Panc1 (cell line): ENCODE measurements around the gene ALPL. TPM values are rescaled to one million over a fixed set of nuclear protein-coding genes. Genes with fewer than 3 reads are reported as not detected.

Experiments
- ATAC-seq: fragments of 200-7000 bp; cut with Tn5 transposase; 2 replicates; pipeline ENCODE4 v1.9.1; 2020; ENCODE audit warnings: mild to moderate bottlenecking, moderate library complexity
- BruUV-seq: library from RNA; stranded (reverse); fragments of 400-500 nt; replicated peaks from 2 replicates; lab custom pipeline; 2021; lab: Mats Ljungman, UMichigan
- CTCF ChIA-PET: fragments of 300-600 bp; sonication (Branson Sonifier 250); formaldehyde crosslinking; loops from one replicate; lab custom pipeline; 2022; ENCODE audit warnings: antibody characterized with exemption; lab: Charles Lee
- POLR2A ChIA-PET: fragments of 300-600 bp; sonication (Branson Sonifier 250); formaldehyde crosslinking; loops from one replicate; lab custom pipeline; 2022; ENCODE audit warnings: antibody characterized with exemption; lab: Charles Lee
- DNase-seq: peaks from one replicate; pipeline ENCODE4 v3.0.0-alpha.2; 2010; ENCODE audit warnings: low read depth, low spot score
- H3K27ac ChIP-seq: 2 replicates; pipeline ENCODE4 v1.5.1; 2011; ENCODE audit warnings: mild to moderate bottlenecking, low read length, inconsistent platforms
- H3K27me3 ChIP-seq: fragments of 200-500 bp; sonication (Bioruptor generic); 2 replicates; pipeline ENCODE4 v1.6.0; 2014; ENCODE audit warnings: low read length, inconsistent platforms; ENCODE audit not compliant: control insufficient read depth, insufficient read depth
- H3K36me3 ChIP-seq: fragments of 200-500 bp; sonication (Bioruptor generic); 2 replicates; pipeline ENCODE4 v1.5.1; 2014; ENCODE audit warnings: inconsistent platforms, mild to moderate bottlenecking, low read length, moderate library complexity; ENCODE audit not compliant: control insufficient read depth, insufficient read depth
- H3K4me1 ChIP-seq: 2 replicates; pipeline ENCODE4 v1.5.1; 2011; ENCODE audit warnings: inconsistent platforms, mild to moderate bottlenecking, low read length, moderate library complexity; ENCODE audit not compliant: control insufficient read depth, insufficient read depth
- H3K4me3 ChIP-seq, 2 experiments: 2 replicates each; pipeline ENCODE4 v1.5.1; 2011 to 2012; ENCODE audit warnings: low read depth in 2 of 2, low read length in 2 of 2, mild to moderate bottlenecking in 2 of 2, inconsistent platforms in 1 of 2, moderate library complexity in 1 of 2
- H3K9me3 ChIP-seq: fragments of 200-500 bp; sonication (Bioruptor generic); 2 replicates; pipeline ENCODE4 v1.5.1; 2014; ENCODE audit warnings: low read depth, mild to moderate bottlenecking, inconsistent platforms, low read length, moderate library complexity; ENCODE audit not compliant: control insufficient read depth, insufficient read depth
- POLR2AphosphoS5 ChIP-seq: IDR thresholded peaks from 2 replicates; pipeline ENCODE4 v1.6.1; 2012; ENCODE audit warnings: mild to moderate bottlenecking, low read depth, low read length, moderate library complexity
- SIN3A ChIP-seq: IDR thresholded peaks from 2 replicates; pipeline ENCODE4 v1.6.1; 2012; ENCODE audit warnings: low read depth, mild to moderate bottlenecking, low read length, moderate library complexity, borderline replicate concordance; ENCODE audit not compliant: insufficient read depth
- TCF7L2 ChIP-seq: IDR thresholded peaks from 2 replicates; pipeline ENCODE4 v1.6.1; 2011; ENCODE audit warnings: mild to moderate bottlenecking, low read depth, low read length, inconsistent platforms
- in situ Hi-C: cut with HindIII; loops from 2 replicates; pipeline ENCODE4 v1.10.0; 2016; ENCODE audit warnings: low sequenced_read_pairs, low pct_unique_long_range_greater_than_20kb
- intact Hi-C: fragments of 100-400 bp; cut with micrococcal nuclease; formaldehyde crosslinking; loops from one replicate; pipeline ENCODE4 v1.10.0; 2022; ENCODE audit not compliant: unreplicated experiment
- total RNA-seq: library from RNA; stranded (reverse); gene quantifications from one replicate; pipeline ENCODE4 v1.2.1, GENCODE V29; 2021; ENCODE audit not compliant: unreplicated experiment
- TF ChIP-seq, protein P1 (sequence below), 2 experiments: IDR thresholded peaks; 2 replicates each; pipeline ENCODE4 v1.6.1; 2011 to 2012; ENCODE audit warnings: low read depth in 2 of 2, control low read depth in 1 of 2, low read length in 1 of 2, mild to moderate bottlenecking in 1 of 2, moderate library complexity in 1 of 2; ENCODE audit not compliant: insufficient read depth in 1 of 2
- TF ChIP-seq, protein P2 (sequence below): fragments of 450-650 bp; IDR thresholded peaks from 2 replicates; pipeline ENCODE4 v1.5.1; 2017; ENCODE audit warnings: mild to moderate bottlenecking

ALPL gene
- total RNA-seq, 1 experiment from 2014 or later: 0.82 TPM

DNA sequence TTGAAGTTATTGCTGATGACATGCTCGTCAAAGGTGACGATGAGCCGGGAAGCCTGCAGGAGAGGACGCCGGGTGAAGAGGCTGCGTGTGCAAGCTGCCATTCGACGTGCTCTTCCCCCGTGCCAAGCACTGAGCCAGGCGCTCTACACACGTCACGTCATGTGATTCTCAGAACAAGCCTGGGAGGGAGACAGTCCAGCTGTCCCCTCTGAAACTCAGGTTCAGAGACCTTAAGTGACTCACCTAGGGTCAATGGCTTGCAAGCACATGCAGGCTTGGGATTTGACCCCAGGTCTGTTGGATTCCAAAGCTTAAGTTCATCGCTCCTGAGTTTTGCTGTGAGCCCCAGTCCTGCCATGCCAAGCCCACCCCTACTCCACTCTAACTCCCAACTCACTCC lies 102.8 kb downstream of the ALPL start:
- CTCF ChIA-PET: no interaction called here
- intact Hi-C loops: no loop called here

DNA sequence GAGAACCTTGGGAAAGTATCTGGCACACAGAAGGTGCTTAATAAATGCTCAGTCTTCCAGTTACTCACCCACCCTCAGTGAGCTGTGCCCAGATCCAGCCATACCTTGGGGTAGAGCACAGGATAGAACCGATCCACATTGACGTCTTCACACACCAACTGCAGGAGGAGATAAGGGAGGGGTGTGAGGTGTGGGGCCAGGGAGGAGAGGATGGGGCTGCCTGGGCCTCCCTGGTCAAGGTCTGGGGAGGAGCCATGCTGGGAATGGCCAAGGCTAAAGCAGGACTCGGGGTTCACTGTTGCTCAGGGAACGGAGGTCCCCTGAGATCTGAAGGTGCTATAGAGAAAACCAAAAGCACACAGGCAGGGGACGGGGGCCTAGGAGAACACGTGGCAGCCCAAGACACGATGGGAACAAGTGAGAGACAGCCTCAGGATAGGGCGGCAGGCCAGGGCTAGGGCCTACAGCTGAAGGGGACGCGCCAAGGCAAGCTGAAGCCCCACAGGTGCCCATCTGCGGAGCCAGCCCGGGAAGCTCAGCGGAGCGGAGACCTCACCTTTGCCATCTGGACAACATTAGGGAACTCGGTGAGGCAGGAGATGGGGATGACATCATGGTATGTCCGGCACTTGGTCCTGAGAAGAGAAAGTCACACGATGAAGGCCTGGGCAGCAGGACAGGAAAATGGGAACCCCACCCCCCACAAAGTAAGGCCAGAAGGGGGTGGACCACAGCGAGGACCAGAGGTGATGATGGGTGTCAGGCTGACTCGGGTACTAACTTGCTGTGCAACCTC lies 104.0 kb downstream of the ALPL start:
- DNase-seq (no peak), ATAC-seq (no peak)
- Histone ChIP-seq H3K27me3 (no peaks in the 10 kb centered on the region), H3K9me3 (no peaks in the 10 kb centered on the region), H3K27ac (no peak overlapping the region), H3K36me3 (no peaks in the 10 kb centered on the region), H3K4me1 (no peaks in the 10 kb centered on the region), H3K4me3 (no peak overlapping the region)
- no TSS peak for BruUV-seq
- in situ Hi-C loops: no loop called here
- POLR2A ChIA-PET: no interaction called here
- CTCF ChIA-PET: no interaction called here
- intact Hi-C loops: no loop called here
- TF ChIP-seq POLR2AphosphoS5 (no peak), SIN3A (no peak), TCF7L2 (no peak)
- TF ChIP-seq, protein P1, sequence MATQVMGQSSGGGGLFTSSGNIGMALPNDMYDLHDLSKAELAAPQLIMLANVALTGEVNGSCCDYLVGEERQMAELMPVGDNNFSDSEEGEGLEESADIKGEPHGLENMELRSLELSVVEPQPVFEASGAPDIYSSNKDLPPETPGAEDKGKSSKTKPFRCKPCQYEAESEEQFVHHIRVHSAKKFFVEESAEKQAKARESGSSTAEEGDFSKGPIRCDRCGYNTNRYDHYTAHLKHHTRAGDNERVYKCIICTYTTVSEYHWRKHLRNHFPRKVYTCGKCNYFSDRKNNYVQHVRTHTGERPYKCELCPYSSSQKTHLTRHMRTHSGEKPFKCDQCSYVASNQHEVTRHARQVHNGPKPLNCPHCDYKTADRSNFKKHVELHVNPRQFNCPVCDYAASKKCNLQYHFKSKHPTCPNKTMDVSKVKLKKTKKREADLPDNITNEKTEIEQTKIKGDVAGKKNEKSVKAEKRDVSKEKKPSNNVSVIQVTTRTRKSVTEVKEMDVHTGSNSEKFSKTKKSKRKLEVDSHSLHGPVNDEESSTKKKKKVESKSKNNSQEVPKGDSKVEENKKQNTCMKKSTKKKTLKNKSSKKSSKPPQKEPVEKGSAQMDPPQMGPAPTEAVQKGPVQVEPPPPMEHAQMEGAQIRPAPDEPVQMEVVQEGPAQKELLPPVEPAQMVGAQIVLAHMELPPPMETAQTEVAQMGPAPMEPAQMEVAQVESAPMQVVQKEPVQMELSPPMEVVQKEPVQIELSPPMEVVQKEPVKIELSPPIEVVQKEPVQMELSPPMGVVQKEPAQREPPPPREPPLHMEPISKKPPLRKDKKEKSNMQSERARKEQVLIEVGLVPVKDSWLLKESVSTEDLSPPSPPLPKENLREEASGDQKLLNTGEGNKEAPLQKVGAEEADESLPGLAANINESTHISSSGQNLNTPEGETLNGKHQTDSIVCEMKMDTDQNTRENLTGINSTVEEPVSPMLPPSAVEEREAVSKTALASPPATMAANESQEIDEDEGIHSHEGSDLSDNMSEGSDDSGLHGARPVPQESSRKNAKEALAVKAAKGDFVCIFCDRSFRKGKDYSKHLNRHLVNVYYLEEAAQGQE (IDR thresholded peaks at IDR 0.05; ENCODE audit: insufficient read depth in 1 of 2, low read depth in 2 of 2, low read length in 1 of 2): no peak
- TF ChIP-seq, protein P2, sequence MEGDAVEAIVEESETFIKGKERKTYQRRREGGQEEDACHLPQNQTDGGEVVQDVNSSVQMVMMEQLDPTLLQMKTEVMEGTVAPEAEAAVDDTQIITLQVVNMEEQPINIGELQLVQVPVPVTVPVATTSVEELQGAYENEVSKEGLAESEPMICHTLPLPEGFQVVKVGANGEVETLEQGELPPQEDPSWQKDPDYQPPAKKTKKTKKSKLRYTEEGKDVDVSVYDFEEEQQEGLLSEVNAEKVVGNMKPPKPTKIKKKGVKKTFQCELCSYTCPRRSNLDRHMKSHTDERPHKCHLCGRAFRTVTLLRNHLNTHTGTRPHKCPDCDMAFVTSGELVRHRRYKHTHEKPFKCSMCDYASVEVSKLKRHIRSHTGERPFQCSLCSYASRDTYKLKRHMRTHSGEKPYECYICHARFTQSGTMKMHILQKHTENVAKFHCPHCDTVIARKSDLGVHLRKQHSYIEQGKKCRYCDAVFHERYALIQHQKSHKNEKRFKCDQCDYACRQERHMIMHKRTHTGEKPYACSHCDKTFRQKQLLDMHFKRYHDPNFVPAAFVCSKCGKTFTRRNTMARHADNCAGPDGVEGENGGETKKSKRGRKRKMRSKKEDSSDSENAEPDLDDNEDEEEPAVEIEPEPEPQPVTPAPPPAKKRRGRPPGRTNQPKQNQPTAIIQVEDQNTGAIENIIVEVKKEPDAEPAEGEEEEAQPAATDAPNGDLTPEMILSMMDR: no peak

More for the DNA sequence above, 102.8 kb downstream of the ALPL start:
- Histone ChIP-seq H3K27ac (no peak overlapping the region), H3K4me3 (no peak overlapping the region), H3K27me3 (no peaks in the 10 kb centered on the region), H3K36me3 (no peaks in the 10 kb centered on the region), H3K9me3 (no peaks in the 10 kb centered on the region), H3K4me1 (no peaks in the 10 kb centered on the region)
- no peak for DNase-seq
- TF ChIP-seq, protein P2: no peak
- TF ChIP-seq TCF7L2: no peak
- TF ChIP-seq, protein P1 (IDR thresholded peaks at IDR 0.05; ENCODE audit: insufficient read depth in 1 of 2, low read depth in 2 of 2, low read length in 1 of 2): no peak
- TF ChIP-seq SIN3A: no peak
- TF ChIP-seq POLR2AphosphoS5: no peak
- in situ Hi-C loops: no loop called here
- no peak for ATAC-seq
- POLR2A ChIA-PET: no interaction called here
- BruUV-seq: no TSS peak
